Putamen (tissue), 1 donor: Measurements from ENCODE around the gene RNPC3.
"Not testable (repeated sequence)": the region's sequence is repeated elsewhere in the genome, so short reads cannot be mapped to it uniquely, and the experiment has no call there.

Experiments
- DNase-seq: peaks from one replicate; pipeline ENCODE4 v3.0.0-alpha.2; 2016; ENCODE audit warnings: low spot score

The RNPC3 gene

GRCh38 chr1:103561124-103561523 lies 35.6 kb downstream of the RNPC3 start:
- DNase-seq: not testable (repeated sequence)

GRCh38 chr1:103561643-103562395 lies 36.3 kb downstream of the RNPC3 start:
- no peak for DNase-seq

DNA sequence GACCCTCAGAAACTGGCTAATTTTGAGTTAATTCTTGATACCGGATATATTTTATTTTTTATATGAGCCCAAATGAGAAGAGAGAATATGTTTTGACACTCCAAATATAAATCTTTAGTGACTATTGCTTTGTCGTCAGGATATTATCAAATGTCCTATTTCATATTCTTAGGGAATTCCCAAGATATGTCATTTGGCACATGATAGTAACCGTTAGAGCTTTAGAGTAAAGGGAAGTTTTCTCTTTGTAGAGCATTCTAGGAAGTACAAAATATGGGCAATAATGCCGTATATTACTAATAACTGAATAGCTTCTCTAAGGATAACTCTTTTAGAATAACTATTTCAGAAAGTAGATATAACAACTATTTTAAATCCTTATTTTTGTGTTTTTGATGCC lies 37.6 kb downstream of the RNPC3 start:
- DNase-seq: no peak

DNA sequence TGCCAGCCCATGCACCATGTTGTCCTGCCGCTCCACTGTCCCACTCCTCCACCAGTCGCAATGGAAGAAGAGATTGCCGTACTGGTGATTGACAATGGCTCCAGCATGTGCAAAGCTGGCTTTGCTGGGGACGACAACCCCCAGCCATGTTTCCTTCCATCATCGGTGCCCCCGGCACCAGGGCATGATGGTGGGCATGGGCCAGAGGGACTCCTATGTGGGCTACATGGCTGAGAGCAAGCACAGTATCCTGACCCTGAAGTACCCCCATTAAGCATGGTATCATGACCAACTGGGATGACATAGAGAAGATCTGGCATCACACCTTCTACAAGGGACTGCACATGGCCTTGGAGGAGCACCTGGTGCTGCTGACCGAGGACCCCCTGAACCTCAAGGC lies 44.0 kb downstream of the RNPC3 start:
- no peak for DNase-seq

GRCh38 chr1:103571289-103571688 lies 45.8 kb downstream of the RNPC3 start, which contains the start of gene AMY2B:
TSS of gene AMY2B (plus strand) at chr1:103571589. CDS start at chr1:103571603, 14 bp downstream.
- DNase-seq: not testable (repeated sequence)

- DNase-seq: no peak
These were observed 50.6 kb downstream of the RNPC3 start for GRCh38 chr1:103576065-103576464.

DNA sequence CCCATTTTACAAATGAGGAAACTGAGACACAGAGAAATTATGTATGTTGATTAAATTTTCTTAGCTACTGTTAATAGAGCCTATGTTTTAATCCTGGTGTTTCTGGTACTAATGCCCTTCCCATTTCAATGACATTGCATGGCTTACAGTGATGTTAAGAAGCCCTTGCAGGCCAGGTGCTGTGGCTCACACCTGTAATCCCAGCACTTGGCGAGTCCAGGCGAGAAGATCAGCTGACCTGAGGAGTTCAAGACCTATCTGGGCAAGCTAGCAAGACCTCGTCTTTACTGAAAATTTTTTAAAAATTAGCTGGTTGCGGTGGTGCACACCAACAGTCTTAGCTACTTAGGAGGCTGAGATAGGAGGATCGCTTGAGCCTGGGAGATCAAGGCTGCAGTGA lies 51.3 kb downstream of the RNPC3 start:
- not testable (repeated sequence) for DNase-seq

DNA sequence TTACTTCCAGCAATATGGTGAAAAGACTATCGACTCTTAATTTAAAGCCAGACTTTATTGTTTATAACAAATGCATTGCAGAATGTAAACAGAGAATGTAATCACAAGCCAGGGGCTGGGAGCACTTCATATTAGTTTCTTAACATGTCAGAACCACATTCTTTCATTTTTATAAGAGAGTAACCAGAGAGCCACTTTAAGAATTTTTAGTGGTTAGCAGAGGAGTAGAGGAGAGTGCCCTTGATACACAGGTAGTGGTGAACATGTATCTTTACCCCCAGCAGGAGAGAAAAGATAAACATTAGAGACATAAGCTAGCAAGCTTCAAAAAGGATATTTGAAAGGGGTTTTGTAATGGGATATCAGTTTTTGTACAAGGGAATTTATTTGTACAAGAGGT lies 57.0 kb downstream of the RNPC3 start:
- no peak for DNase-seq

- DNase-seq: no peak
These were observed 58.4 kb downstream of the RNPC3 start for GRCh38 chr1:103583887-103584286.

DNA sequence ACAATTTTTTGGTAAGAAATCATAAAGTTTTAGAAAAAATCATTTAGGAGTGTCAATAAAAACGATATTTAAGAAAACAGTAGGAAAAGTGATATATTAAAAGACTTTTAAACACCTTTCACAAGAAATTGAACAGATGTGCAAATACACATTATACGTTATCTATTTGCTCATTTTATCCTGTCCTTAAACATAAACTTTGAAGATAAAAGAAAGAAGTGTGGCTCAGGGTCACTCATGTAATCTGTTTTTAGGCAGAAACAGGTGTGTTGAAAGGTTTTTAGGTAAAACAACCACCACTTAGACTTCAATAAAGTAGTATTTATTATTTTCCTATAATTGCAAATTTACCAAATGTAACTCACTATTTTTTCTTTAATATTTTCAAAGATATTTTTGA lies 59.0 kb downstream of the RNPC3 start:
- DNase-seq: no peak

DNA sequence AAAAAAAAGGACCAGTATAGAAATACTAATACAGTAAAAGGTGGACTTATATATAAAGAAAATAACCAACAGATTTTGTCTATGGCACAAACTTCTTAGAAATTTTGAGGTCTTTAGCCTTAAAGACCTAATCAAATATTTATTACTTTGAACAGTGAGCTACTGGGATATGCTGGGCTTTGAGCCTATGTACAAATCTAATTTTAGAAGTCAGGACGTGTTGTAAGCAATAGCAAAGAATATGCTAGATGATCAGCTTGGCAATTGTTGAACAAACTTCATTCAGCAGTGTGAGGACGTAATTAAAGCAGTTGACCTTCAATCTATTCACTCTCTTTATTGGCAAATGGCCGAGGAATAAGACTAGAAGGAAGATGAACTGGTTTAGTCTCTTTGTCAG lies 77.2 kb downstream of the RNPC3 start:
- DNase-seq: not testable (repeated sequence)
